Measurements from ENCODE around the gene ITGAV.
"Not testable (repeated sequence)": the region's sequence is repeated elsewhere in the genome, so short reads cannot be mapped to it uniquely, and the experiment has no call there.

The ITGAV gene

GRCh38 chr2:186589612-186590349 is at the start of gene ITGAV:
TSS of gene ITGAV (plus strand) at chr2:186590056. CDS start at chr2:186590339, 283 bp downstream.
- peak; percentile 66 to 82 for DNase-seq

- DNase-seq = no peak
Observed at GRCh38 chr2:186540941-186541340, 48.9 kb upstream of the ITGAV start.

DNA sequence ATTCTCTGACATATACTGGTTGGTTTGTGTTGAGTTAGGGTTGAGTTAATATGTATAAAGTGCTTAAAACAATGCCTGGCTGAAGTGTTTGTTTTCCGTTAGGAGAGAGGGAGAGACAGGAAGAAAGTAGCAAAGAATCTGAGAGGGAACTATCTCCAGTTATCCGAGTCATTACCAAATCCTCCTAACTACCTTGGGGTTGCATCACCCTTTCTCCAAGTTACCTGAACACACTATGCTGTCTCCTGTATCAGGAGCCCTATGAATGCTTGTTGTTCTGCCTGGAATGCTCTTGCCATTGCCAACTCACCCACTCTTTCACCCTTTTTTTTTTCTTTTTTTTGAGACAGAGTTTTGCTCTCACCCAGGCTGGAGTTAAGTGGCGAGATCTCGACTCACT is 47.9 kb upstream of the ITGAV start:
- DNase-seq = no peak

GRCh38 chr2:186543561-186544131 is 46.2 kb upstream of the ITGAV start:
- DNase-seq = no peak

DNA sequence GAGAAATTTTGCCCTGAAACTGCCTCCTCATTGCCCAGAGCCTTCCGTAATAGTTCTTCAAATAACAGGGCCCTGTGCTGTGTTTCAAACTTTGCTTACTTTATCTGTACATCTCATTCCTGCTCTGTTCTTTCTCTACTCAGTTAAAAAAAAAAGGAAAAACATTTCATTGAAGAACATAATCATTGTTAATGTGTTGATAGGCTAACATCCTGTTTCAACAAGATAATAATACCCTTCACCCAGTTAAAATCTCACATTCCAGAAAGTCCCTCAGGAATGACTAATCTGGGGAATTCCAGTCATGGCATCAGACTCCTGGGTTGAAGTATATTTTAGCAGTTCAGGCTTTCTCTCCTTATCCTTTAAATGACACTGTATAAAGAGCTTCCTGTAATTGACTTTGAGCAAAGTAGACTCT is 45.6 kb upstream of the ITGAV start:
- DNase-seq = no peak

GRCh38 chr2:186546846-186547245 is 43.0 kb upstream of the ITGAV start:
- DNase-seq = no peak

DNA sequence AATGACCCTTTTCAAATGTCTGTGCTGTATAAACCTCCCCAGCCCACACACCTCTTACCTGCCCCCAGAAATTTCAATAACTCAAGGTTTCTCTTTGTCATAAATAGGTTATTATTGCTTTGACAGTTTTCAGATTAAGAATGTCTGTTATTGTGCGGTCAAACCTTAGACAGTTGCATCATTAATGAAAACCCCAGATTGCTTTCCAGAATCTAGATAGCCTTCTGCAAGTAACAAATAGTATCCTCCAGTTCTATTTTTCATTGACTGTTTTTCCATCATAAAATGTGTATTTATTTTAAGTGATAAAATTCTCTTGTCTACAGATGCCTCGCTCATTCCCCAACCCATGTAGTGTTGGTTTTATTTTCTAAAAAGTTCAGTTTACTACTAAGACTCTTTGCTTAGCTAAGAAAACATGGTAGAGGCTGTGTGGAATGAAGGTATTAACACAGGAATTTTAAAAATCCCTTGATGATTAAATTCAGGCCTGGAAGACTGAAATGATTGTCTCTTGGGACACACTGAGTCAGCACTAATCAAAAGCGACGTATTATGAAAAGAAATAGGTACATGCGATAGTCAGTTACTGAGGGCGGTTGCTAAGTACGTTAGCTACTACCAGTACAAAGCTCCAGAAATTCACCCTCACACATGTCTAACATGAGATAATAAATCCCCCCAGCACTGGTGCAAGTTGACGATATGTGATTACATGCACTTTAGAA is 38.4 kb upstream of the ITGAV start:
- no peak for DNase-seq

GRCh38 chr2:186554429-186554828 is 35.4 kb upstream of the ITGAV start:
- DNase-seq = no peak

DNA sequence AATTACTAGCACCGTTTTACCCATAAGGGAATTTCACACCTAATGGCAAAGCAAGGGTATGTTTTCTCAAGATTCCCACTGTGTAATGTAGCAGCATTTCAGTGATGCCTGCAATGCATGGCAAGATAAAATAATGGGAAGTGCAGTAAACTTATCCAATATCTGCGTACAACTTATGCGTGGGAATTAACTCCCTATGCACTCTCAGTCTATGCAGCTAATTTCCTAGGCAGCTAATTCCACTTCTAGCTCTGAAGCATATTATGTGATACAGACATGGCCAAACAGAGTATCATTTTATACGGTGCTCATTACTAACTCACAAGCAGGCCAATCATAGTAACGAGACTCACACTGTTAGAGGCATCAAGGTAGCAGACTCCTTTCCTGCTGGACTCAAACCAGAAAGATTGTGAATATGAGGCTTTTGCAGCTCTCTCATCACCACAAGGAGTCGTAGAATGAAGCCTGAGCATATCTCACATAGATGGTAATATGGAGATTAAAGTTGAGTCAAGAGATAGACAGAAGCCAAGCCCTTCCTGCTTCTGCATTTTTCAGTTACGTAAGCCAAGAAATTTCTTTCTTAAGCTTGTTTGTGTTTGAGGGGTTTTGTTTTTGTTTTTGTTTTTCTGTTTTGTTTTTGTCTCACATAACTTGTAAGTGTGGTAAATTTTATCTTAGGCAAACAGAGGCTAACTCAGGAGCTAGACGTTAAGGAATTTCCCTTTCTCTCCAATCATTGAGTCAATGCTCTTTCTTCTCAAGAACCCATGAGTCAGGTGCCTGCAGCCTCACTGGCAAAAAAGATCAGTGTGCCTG is 34.8 kb upstream of the ITGAV start:
- no peak for DNase-seq

- no peak for DNase-seq
Observed at GRCh38 chr2:186558512-186559276, 31.2 kb upstream of the ITGAV start.

- DNase-seq = no peak
Observed at GRCh38 chr2:186559370-186559769, 30.5 kb upstream of the ITGAV start.

GRCh38 chr2:186559848-186560247 is 30.0 kb upstream of the ITGAV start:
- DNase-seq = no peak

GRCh38 chr2:186560254-186560653 is 29.6 kb upstream of the ITGAV start:
- DNase-seq = no peak

DNA sequence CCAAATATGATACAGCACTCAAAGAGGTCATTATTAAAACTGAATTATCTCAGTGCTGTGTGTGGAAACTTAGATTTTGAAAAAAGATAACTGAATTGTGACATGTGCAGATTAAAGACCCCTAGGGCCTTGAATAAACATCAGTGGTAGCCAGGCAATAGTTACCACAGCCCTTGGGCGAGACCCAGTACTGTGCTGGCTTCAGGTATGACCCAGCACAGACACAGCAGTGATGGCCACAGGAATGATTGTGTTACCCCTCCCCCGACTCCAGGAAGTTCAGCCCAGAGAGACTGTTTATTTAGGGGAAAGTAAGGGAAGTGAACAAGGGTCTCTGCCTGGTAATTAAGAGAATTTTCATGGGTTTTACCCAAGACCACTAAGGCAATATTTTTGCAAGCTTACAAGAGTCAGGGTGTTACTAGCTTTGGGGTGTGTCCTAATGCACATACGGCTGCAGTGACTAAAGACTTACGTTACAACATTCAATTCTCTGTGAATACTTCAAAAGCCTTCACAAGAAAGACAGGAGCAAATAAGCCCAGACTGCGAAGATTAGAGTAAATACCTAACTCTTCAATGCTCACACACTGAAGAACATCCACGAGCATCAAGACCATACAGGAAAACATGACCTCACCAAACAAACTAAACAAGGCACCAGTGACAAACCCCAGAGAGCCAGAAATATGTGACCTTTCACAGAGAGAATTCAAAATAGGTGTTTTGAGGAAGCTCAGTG is 28.2 kb upstream of the ITGAV start:
- DNase-seq = no peak

DNA sequence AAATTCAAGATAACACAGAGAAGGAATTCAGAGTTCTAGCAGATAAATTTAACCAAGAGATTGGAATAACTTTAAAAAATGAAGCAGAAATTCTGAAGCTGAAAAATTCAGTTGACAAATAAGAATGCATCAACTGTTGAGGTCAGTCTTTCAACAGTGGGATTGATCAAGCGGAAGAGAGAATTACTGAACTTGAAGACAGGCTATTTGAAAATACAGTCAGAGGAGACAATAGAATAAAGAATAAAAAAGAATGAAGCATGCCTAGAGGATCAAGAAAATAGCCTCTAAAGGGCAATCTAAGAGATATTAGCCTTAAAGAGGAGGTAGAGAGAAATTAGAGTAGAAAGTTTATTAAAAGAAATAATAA is 27.7 kb upstream of the ITGAV start:
- no peak for DNase-seq

DNA sequence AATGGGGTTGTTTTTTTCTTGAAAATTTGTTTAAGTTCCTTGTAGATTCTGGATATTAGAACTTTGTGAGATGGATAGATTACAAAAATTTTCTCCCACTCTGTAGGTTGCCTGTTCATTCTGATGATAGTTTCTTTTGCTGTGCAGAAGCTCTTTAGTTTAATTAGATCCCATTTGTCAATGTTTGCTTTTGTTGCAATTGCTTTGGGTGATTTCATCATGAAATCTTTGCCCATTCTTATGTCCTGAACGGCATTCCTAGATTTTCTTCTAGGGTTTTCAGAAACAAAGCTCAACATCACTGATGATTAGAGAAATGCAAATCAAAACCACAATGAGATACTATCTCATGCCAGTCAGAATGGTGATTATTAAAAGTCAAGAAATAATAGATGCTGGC is 21.3 kb upstream of the ITGAV start:
- DNase-seq = not testable (repeated sequence)

- not testable (repeated sequence) for DNase-seq
Observed at GRCh38 chr2:186569127-186569526, 20.7 kb upstream of the ITGAV start.

DNA sequence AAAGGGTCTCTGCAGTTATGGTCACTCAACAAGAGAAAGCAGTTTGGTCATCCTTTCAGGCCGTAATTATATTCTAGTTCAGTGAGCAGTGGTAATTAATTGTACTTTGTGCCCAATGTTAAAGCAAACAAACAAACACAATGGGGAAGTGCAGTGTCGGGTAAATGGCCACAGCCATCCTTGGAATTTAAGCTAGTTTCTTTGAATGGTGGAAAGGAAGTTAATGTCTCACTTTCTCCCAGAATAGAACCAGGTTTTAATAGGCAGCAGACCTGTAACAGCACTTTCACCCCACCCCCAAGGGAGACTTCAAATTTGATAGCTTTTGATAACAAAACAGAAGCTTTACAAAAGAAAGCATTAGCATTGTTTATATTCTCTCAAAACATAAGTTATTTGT is 20.0 kb upstream of the ITGAV start:
- no peak for DNase-seq

GRCh38 chr2:186570604-186571003 is 19.3 kb upstream of the ITGAV start:
- no peak for DNase-seq

GRCh38 chr2:186572705-186573104 is 17.2 kb upstream of the ITGAV start:
- no peak for DNase-seq

DNA sequence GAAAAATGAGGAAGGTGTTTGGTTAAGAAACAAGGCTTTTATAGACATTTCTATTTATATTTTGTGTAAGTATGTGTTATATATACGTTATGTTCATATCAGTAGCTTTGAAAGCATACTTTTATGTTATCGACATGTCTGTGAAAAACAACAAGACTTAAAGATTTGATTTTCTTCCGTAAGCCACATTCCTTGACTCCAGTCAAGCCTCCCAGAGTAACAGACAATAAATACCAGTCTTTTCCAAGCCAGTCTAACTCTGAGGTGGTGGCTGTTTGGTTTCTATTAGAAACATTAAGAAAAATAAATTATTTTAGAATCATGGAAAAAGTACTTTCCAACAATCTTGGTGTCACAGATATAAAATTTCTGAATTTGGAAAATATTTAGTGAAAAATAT is 16.3 kb upstream of the ITGAV start:
- no peak for DNase-seq

DNA sequence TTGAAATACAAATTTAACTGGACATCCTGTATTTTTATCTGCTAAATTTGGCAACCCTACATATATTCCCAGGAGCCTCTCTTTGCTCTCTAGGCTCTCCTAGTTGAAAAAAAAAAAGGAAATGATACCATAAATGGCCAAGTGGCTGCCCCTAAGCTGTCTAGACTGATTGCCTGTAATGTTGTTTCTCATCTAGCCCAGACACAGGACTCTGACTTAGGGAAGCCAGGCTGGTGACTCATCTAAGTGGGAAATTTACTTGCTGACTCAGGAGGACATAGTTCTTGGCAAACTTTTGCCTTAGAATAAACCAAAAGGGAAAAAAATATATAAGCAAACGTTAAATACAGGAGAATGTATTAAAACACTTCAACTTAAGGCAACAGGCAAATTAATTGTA is 14.6 kb upstream of the ITGAV start:
- DNase-seq = peak in 1 of 2 donors; percentile 56
